ENCODE measurements around the gene DSCAML1. TPM values are rescaled to one million over a fixed set of nuclear protein-coding genes. Genes with fewer than 3 reads are reported as not detected.

DSCAML1 gene
- total and polyA plus RNA-seq, 2 of the 8 experiments (the other 6 are each of a cell fraction or from before 2014, with no cell fraction given): 0.19 to 0.24 TPM

- no peak for FAIRE-seq
- Histone ChIP-seq H3K27ac (ENCODE audit: low read depth, low read length) (no peak overlapping the region), H4K91ac (replicated peaks; ENCODE audit: insufficient read length, low read length) (peak overlapping the region; percentile 73), H3K4me1 (replicated peaks in 1 of 4; ENCODE audit: control insufficient read depth in 3 of 4, insufficient read depth in 4 of 4, low read length in 3 of 4) (peaks cover 0 to 4% (median 3%) of the 10 kb centered on the region in 4 experiments; a peak in 6 of 7 replicates), H3K18ac (ENCODE audit: extremely low read depth, low read length) (no peak overlapping the region; the same call in 1 of the 2 replicates), H2BK12ac (ENCODE audit: low read depth, low read length) (peak overlapping the region; percentile 60; the same call in 1 of the 2 replicates), H2BK20ac (ENCODE audit: low read length) (no peak overlapping the region), H3K9ac (replicated peaks in 1 of 4; ENCODE audit: extremely low read depth in 1 of 4, low read depth in 3 of 4, low read length in 3 of 4) (no peak overlapping the region), H2AK5ac (ENCODE audit: low read depth, low read length) (peak overlapping the region; percentile 91; the same call in 1 of the 2 replicates), H3K23ac (ENCODE audit: insufficient read length) (no peak overlapping the region), H3K9me3 (ENCODE audit: insufficient read depth in 2 of 2, low read depth in 1 of 2, low read length in 1 of 2) (no peaks in the 10 kb centered on the region), H2AFZ (ENCODE audit: low read length) (no peak overlapping the region), H3K23me2 (ENCODE audit: low read depth, low read length) (peaks cover 4% of the 10 kb centered on the region; the same call in 1 of the 2 replicates), H3K56ac (replicated peaks; ENCODE audit: insufficient read length, low read depth, low read length) (peak overlapping the region; percentile 99), H2BK5ac (ENCODE audit: low read depth, low read length) (no peak overlapping the region), H3K4me2 (ENCODE audit: insufficient read depth in 1 of 2, low read depth in 2 of 2, low read length in 2 of 2) (no peak overlapping the region; a peak in 1 of 4 replicates), H3K27me3 (replicated peaks in 1 of 4; ENCODE audit: control insufficient read depth in 3 of 4, extremely low read depth in 1 of 4, insufficient read depth in 3 of 4, low read length in 3 of 4) (no peaks in the 10 kb centered on the region; a peak in 2 of 7 replicates), H3K79me2 (ENCODE audit: control insufficient read depth in 1 of 2, insufficient read depth in 2 of 2, low read length in 2 of 2) (no peaks in the 10 kb centered on the region), H3K4ac (replicated peaks; ENCODE audit: insufficient read length, low read depth, low read length) (peak overlapping the region; percentile 32), H4K8ac (ENCODE audit: extremely low read depth, insufficient read depth, low read length) (0 out of 2 replicates have a peak overlapping the region, but pooled peaks have one; percentile 22), H2BK15ac (ENCODE audit: low read length) (peak overlapping the region; percentile 99), H2BK120ac (replicated peaks; ENCODE audit: low read depth, low read length) (peak overlapping the region; percentile 80), H4K20me1 (replicated peaks in 1 of 2; ENCODE audit: control insufficient read depth in 1 of 2, insufficient read depth in 2 of 2, low read length in 2 of 2) (peaks cover 0 to 7% of the 10 kb centered on the region in 2 experiments), H3K4me3 (ENCODE audit: extremely low read depth in 1 of 4, insufficient read depth in 2 of 4, low read depth in 3 of 4, low read length in 4 of 4) (no peak overlapping the region), H3K14ac (ENCODE audit: insufficient read length) (no peak overlapping the region), H3K79me1 (ENCODE audit: low read depth, low read length) (no peaks in the 10 kb centered on the region), H4K5ac (ENCODE audit: insufficient read length, low read depth, low read length) (no peak overlapping the region), H3K36me3 (ENCODE audit: control insufficient read depth in 2 of 4, insufficient read depth in 4 of 4, low read length in 3 of 4) (no peaks in the 10 kb centered on the region; a peak in 1 of 8 replicates)
- peak; percentile 84 to 87 for TF ChIP-seq RAD21 (IDR thresholded peaks at IDR 0.05 in 1 of 2, conservative IDR thresholded peaks at IDR 0.05 in 1 of 2; ENCODE audit: low read depth in 2 of 2, low read length in 2 of 2)
- no peak for TF ChIP-seq TAF1 (IDR thresholded peaks at IDR 0.05; ENCODE audit: low read depth, low read length)
- peak; percentile 75 to 91 (median 77) for TF ChIP-seq CTCF (IDR thresholded peaks at IDR 0.05; ENCODE audit: control extremely low read depth in 1 of 3, insufficient read depth in 1 of 3, low read depth in 1 of 3, low read length in 3 of 3)
- ChIA-PET CTCF (ENCODE audit: partially characterized antibody) (interaction anchor here (0.6 to 7.8 kb wide), 60 partner anchors 9 to 398 kb away, joined by 3 to 163 read pairs (median 4); partner anchors contain the start of genes DSCAML1 and FXYD2), POLR2A (ENCODE audit: partially characterized antibody) (interaction anchor here (0.6 kb wide), 1 partner anchor 383 kb away, joined by 3 read pairs; no protein-coding TSS in a partner anchor)
- DNase-seq (ENCODE audit: low read depth in 1 of 2, low spot score in 2 of 2): peak in 1 of 2 experiments; percentile 73
- 83 to 100% methylated on average over 1 to 15 of the region's 22 CpGs for WGBS, 2 experiments (ENCODE audit: extremely low coverage in 1 of 2, insufficient coverage in 1 of 2, insufficient read length in 1 of 2, insufficient replicate concordance in 2 of 2, low coverage in 1 of 2, low lambda C conversion rate in 2 of 2, missing lambda C conversion rate in 1 of 2)
Measured at GRCh38 chr11:117809236-117810055, 12.4 kb upstream of the DSCAML1 start.

All from H1 (cell line).